Measurements from ENCODE around the gene POSTN.

Gene POSTN

GRCh38 chr13:37546087-37546486, 52.5 kb downstream of the POSTN start:
- no peak for DNase-seq (ENCODE audit: extremely low read depth, low read depth)
- no peak overlapping the region for H3K4me3 ChIP-seq (replicated peaks; ENCODE audit: low read depth, low read length)
- no peak for TF ChIP-seq CTCF (IDR thresholded peaks at IDR 0.05; ENCODE audit: low read depth, low read length, missing control alignments)

- no peak for TF ChIP-seq CTCF (IDR thresholded peaks at IDR 0.05; ENCODE audit: low read depth, low read length, missing control alignments)
- no peak for DNase-seq (ENCODE audit: extremely low read depth, low read depth)
- no peak overlapping the region for H3K4me3 ChIP-seq (replicated peaks; ENCODE audit: low read depth, low read length)
Observed at GRCh38 chr13:37544995-37545394, 53.6 kb downstream of the POSTN start.

- no peak for TF ChIP-seq CTCF (IDR thresholded peaks at IDR 0.05; ENCODE audit: low read depth, low read length, missing control alignments)
- no peak overlapping the region for H3K4me3 ChIP-seq (replicated peaks; ENCODE audit: low read depth, low read length)
- DNase-seq (ENCODE audit: extremely low read depth, low read depth), result peak; percentile 77
Observed at GRCh38 chr13:37539976-37540605, 58.5 kb downstream of the POSTN start.

DNA sequence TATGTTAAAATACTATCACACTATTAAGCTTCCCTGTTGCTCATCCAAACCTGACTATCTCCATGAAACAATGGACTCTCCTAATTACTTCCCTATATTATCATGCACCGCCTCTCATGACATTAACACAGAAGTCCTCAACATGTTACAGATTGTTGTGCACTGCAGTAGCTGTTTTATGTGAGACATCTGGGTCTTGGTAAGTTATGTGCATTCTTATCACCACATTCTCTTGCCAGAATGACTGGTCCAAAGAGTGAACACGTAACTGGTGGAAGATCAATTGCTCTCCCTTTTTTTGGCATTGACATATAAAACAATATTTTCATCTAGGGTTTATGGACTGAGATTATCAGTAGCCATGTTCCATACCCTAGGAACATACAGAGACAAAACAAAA, 59.4 kb downstream of the POSTN start:
- no peak for DNase-seq (ENCODE audit: extremely low read depth, low read depth)
- no peak overlapping the region for H3K4me3 ChIP-seq (replicated peaks; ENCODE audit: low read depth, low read length)
- no peak for TF ChIP-seq CTCF (IDR thresholded peaks at IDR 0.05; ENCODE audit: low read depth, low read length, missing control alignments)

DNA sequence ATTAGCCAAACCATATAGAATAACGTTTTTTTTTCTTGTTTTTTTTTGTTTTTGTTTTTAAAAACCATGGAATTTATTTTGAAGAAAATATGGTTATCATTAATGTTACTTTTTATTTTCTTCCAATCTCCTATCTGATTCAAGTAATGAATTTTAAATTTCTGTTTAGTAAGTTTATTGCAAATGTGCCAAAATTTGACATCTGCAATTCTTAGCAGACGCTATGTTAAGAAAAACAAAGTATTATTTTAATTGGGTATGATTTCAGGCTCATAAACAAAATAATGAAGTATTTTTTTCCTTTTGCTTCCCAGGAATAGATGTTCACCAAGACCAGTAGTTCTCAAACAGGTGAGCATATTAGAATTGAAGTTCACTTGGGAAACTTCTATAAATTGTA, 63.1 kb downstream of the POSTN start:
- TF ChIP-seq CTCF (IDR thresholded peaks at IDR 0.05; ENCODE audit: low read depth, low read length, missing control alignments), result no peak
- DNase-seq (ENCODE audit: extremely low read depth, low read depth), result no peak
- no peak overlapping the region for H3K4me3 ChIP-seq (replicated peaks; ENCODE audit: low read depth, low read length)

DNA sequence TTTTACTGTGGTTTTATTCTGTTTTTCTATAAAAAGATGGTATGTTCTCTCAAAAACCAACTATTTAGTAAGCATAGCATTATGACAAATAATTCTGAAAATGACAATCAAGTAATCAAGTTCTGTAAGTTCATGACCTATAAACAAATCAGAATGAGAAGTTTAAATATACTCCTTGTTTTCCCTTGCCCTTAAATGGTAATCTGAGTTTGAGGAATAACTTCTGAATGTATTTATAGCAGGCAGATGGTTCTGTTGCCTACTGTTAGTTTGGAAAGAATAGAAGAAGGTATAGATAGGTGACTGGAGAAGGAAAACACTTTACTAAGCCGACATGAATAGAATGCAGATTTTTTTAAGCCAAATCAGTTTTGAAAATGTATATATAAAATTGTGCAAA, 63.9 kb downstream of the POSTN start:
- no peak overlapping the region for H3K4me3 ChIP-seq (replicated peaks; ENCODE audit: low read depth, low read length)
- no peak for DNase-seq (ENCODE audit: extremely low read depth, low read depth)
- no peak for TF ChIP-seq CTCF (IDR thresholded peaks at IDR 0.05; ENCODE audit: low read depth, low read length, missing control alignments)

DNA sequence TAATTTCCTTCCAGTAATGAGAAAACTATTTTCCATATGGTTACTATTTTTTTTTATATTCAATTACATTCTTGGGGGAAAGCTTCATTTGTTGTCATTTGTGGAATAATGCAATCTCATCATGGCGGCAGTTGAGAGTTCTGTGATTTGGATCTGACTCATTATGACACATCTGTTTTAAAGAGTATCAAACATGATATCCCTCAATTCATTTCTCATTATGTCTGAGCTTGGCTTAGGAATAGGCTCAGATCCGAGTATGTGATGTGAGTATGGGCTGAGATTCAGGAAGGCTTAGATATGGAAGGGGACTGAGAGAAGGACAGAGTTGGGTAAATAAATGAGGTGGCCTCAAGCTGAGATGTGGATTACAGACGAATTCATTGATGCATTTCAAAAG, 64.4 kb downstream of the POSTN start:
- no peak overlapping the region for H3K4me3 ChIP-seq (replicated peaks; ENCODE audit: low read depth, low read length)
- DNase-seq (ENCODE audit: extremely low read depth, low read depth), result no peak
- TF ChIP-seq CTCF (IDR thresholded peaks at IDR 0.05; ENCODE audit: low read depth, low read length, missing control alignments), result no peak
